RWPE1 (cell line): ENCODE results near the gene RASL12.

ENCODE experiments used
- CTCF ChIA-PET: fragments of 350-600 bp; sonication (Branson Sonifier 250); formaldehyde crosslinking; extraction: SDS; loops from one replicate; lab custom pipeline; 2021; lab: Yijun Ruan, JAX
- POLR2A ChIA-PET: fragments of 400-600 bp; formaldehyde crosslinking; extraction: SDS; loops from one replicate; lab custom pipeline; 2020; ENCODE audit warnings: antibody characterized with exemption; ENCODE audit not compliant: low non-redundant PET; lab: Yijun Ruan, JAX
- DNase-seq: peaks from one replicate; pipeline ENCODE4 v3.0.0; 2012; ENCODE audit warnings: low spot score
- H3K27ac ChIP-seq: fragments of 450-650 bp; 2 replicates; pipeline ENCODE4 v1.5.1; 2017
- TF ChIP-seq, protein P1 (sequence below): fragments of 450-650 bp; conservative IDR thresholded peaks from 2 replicates; pipeline ENCODE4 v1.5.1; 2017; ENCODE audit warnings: low read depth, mild to moderate bottlenecking

RASL12 gene

DNA sequence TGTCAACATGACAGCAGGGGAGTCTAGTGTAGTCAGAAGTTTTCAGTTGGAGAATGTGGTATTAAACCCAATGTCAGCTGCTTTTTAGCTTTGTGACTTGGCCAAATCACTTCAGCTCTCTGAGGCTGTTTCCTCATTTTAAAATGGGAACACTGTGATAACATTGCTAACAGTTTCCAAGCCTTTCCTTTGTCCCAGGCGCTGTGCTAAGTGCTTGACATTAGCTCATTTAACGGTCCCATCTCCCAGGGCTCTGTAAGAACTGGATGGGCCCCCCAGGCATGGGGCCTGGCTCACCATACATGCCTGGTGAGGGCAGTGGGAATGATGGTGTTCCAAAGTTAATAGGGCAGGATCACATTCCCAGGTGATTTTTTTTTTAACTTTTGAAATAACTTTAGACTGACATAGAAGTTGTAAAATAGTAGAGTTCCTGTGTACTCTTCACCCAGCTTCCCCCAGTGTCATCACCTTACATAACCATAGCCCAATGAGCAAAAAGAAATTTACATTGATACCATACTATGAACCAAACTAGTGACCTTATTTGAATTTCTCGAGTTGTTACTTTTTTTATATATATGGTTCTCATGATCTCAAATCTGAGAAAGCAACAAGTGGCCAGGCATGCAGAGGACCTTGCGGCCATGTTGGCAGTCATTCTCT lies 7.7 kb downstream of the RASL12 start:
- no peak overlapping the region for H3K27ac ChIP-seq
- TF ChIP-seq, protein P1, sequence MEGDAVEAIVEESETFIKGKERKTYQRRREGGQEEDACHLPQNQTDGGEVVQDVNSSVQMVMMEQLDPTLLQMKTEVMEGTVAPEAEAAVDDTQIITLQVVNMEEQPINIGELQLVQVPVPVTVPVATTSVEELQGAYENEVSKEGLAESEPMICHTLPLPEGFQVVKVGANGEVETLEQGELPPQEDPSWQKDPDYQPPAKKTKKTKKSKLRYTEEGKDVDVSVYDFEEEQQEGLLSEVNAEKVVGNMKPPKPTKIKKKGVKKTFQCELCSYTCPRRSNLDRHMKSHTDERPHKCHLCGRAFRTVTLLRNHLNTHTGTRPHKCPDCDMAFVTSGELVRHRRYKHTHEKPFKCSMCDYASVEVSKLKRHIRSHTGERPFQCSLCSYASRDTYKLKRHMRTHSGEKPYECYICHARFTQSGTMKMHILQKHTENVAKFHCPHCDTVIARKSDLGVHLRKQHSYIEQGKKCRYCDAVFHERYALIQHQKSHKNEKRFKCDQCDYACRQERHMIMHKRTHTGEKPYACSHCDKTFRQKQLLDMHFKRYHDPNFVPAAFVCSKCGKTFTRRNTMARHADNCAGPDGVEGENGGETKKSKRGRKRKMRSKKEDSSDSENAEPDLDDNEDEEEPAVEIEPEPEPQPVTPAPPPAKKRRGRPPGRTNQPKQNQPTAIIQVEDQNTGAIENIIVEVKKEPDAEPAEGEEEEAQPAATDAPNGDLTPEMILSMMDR = no peak
- POLR2A ChIA-PET = no interaction called here
- DNase-seq = no peak
- CTCF ChIA-PET = no interaction called here

DNA sequence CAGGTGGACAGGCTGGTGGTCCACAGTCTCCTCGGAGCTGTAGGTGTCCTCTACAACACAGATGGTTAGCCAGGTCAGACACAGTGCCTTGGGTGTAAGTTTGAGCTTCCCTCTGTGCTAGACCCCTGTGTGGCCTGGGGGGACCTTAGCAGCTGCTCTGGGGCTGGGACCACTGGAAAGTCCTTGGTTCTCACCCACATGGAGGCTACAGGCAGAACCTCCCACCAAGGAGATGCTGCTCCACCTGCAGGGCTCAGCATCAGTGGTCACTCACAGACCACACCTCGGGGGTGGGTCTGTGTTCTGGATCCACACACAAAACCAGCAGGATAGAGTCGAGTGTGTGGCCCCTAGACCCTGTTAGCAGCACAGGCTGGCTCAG lies 8.4 kb downstream of the RASL12 start:
- TF ChIP-seq, protein P1 = no peak
- ChIA-PET CTCF (no interaction called here), POLR2A (no interaction called here)
- no peak for DNase-seq
- no peak overlapping the region for H3K27ac ChIP-seq

DNA sequence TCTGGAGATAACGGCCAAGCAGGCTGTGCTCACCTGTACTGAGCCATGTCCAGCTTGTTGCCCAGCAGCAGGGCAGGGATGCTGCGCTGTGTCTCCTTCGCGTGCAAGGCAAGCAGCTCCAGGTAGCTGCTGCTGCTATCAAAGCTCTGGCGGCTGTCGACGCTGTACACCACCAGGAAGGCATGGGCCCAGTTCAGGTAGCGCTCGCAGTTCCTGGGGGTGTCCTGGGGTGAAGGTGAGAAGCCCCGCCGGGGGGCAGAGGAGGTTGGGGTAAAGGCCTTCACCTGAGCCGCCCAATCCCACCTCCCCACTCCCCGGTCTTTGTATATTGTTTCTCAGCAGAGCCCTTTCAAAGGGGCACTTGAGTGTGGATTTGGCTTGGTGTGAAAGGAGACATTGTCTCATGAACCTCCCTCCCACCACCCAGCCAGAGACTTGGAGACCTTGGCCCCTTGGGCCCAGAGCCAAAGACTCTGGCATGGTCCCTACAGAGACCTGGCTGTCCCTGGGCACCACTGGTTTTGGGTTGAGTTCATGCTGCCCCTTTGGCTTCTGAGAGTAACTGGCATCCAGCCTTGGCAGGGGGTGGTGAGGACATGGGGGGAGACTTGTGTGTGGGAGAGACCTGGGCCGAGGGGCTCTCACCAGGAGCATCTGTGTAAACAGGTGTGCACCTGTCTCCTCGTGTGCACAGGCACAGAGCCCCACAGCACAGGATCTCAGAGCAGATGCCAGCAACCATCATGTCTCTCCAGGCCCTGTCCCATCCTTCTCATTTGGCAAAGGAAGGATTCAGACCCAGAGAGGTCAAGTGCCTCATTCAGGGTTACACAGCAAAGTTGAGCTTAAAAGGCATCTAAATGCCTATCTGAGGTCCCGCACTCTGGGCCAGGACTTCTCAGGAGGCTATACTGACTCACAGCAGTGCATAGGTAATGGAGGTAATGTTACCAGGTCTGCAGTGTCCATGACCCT lies 9.1 kb downstream of the RASL12 start:
- DNase-seq = no peak
- ChIA-PET POLR2A (no interaction called here), CTCF (no interaction called here)
- TF ChIP-seq, protein P1 = no peak
- H3K27ac ChIP-seq = no peak overlapping the region

DNA sequence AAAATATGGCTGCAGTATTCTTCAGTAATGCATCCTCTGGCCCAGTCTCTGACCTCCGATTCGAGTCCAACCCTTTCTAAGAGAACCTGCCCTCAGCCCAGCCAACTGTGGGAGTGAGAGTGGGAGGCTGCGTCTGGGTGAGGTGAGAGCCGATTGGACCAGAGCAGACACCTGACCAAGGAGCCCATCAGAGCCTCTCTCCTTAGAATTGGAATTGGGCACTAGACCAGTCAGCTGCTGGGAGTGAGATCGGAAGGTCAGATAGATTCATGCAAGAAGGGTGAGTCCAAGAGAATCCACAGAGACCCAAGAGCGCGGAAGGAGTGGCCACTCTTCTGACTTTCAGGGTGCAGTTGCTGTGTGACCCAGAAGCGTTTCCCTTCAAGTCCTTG lies 10.2 kb downstream of the RASL12 start:
- ChIA-PET CTCF (no interaction called here), POLR2A (no interaction called here)
- no peak overlapping the region for H3K27ac ChIP-seq
- DNase-seq = no peak
- TF ChIP-seq, protein P1 = no peak

DNA sequence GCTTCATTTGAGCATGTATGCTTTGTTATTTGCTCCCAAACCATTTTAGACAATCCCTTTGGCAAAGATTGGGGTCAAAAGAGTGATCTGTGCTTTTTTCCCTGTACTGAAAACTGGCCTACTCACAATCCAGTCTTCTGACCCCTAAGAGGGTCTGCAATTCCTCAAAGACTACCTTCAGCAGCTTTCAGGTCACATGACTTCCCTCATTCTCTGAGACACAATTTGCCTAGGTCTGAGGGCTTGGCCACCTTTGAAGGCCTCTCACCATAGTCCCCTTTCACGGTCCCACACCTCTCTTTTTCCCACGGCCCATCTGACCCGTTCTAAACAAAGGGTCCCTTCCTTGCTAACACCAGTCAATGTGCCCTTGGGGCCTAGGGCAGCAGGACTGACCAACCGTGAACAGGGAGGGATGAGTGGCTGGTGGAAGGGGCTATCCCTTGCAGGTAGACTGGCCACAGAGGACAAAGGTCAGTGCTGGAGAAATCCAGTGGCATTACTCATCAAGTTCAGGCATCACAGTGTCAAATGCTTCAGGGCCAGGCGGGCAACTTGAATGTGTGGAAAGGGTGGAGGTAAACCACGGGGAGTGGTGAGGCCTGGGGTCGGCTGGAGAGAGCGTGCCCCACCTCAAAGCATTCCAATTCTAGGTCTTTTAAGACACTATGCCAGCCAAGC lies 10.8 kb downstream of the RASL12 start:
- ChIA-PET POLR2A (no interaction called here), CTCF (no interaction called here)
- peak; percentile 25 for DNase-seq
- H3K27ac ChIP-seq = no peak overlapping the region
- TF ChIP-seq, protein P1 = no peak

DNA sequence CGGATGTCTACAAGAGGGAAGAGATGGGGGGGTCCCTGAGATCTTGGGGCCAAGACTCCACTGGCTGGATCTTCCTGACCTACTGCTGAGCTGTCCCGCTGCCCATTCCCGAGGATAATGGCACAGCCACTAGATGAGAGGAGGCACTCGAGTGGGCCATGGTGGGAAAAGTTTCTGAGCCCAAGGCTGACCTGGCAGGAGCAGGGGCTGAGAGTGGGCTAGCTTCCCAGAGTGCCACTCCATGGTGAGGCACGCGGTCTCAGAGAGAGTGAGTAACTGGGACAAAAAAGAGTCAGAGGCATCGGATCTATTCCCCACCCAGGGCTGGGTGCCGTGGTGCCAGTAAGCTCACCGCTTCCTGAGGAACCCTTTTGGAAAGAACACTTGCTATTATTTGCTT lies 11.7 kb downstream of the RASL12 start:
- CTCF ChIA-PET = interaction anchor here (2.1 kb wide), 1 partner anchor 8 kb away, joined by 6 read pairs; no protein-coding TSS in a partner anchor
- DNase-seq = no peak
- POLR2A ChIA-PET = no interaction called here
- TF ChIP-seq, protein P1 = no peak
- H3K27ac ChIP-seq = no peak overlapping the region
